ENCODE results near the gene CARS1. TPM values are rescaled to one million over a fixed set of nuclear protein-coding genes. Genes with fewer than 3 reads are reported as not detected.

Gene CARS1
- total RNA-seq, 1 donor from 2014 or later: 57.9 TPM

DNA sequence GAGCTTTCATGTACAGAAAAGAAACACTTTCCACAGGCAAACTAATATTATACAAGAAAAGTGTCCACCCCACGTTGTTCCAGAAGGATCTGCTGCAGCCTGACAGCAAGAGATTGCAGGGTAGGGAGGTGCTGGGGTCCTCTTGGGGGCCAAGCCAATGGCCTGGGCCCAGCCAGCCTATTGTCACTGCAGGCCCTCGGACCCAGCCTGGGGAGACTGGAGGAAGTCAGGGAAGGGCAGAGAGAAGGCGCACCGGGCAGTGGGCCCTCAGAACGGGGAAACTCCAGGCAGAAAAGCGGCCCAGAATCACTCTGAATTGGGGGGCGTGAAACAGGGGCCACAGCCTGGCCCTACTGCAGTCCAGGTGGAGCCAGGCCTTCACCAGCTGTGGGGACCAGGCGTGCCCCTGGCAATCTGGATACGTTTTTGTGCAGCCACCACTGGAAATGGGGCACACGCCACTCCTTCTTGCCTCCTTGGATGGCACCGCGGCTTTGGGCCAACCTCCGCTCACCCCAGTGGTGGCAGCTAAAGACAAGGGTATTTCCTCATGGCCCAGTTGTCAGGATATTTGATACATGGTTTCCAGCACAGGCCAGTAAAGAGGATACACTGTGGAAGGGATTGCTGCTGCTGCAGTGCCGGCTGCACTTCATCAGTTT, 61.2 kb downstream of the CARS1 start:
- intact Hi-C loops (cut with micrococcal nuclease): loop anchor here (10.0 kb wide), 1 partner anchor 1099 kb away; the partner anchor contains the start of gene RRM1

DNA sequence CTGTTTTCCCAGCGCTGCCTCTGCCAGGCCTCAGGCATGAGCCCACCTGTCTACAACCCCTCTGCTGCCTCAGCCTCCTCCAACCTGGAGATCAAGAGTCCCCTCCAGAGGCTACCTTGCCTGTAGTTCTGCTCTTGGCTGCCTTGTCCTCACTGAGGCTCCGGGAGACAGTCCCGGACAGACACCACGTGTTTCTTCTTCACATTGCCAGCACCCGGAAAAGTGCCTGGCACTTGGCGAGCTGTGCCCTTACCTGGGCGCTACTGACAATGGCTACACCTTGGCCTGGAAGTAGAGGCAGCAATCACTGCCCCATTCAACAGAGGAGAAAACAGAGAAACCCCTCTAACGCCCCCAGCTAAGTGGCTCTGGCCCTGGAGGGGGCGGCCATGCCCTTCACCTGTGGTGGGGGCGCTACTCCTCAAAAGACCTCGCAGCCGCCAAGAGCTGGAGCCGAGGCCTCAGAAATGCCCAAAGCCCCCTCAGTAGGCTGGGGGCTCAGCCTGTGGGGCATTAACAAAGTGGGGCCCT, 62.1 kb downstream of the CARS1 start:
- intact Hi-C loops (cut with micrococcal nuclease): loop anchor here (10.0 kb wide), 1 partner anchor 1100 kb away; the partner anchor contains the start of gene RRM1

DNA sequence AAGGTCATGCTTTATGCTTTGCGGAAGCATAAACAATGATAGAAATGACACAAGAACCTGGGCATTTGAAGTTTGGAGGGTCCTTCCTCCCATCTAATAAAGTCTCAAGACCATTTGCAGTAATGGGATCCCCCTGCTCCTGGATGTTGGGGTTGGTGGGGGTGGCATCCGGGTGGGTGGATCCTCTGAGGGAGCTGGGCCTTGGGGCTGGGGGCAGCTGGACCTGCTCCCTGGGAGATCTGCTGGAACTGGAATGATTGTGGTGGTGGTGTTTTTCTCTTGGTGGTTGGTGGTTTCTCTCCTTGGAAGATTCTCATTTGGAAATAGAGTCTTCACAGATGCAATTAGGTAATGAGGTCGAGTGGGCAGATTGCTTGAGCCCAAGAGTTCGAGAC, 62.9 kb downstream of the CARS1 start:
- intact Hi-C loops (cut with micrococcal nuclease): loop anchor here (10.0 kb wide), 1 partner anchor 1100 kb away; the partner anchor contains the start of gene RRM1

DNA sequence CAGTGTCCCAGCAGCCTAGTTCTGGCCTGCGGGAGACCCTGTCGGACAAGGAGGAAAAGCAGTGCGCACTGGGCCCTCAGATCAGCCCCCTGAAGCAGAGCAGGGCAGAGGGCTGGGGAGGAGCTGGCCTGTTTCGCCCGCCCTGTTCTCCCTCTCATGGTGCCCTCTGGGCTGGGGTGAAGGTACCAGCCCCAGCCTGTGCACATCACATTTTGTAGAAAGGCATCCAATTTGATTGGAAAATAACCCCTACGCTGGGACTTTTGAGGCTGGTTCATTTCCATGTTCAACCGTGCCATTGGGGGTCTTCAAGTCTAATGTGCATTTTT, 64.3 kb downstream of the CARS1 start:
- intact Hi-C loops (cut with micrococcal nuclease): loop anchor here (1.0 to 10.0 kb wide), 6 partner anchors 18 to 1102 kb away; partner anchors contain the start of genes CARS1 and RRM1

DNA sequence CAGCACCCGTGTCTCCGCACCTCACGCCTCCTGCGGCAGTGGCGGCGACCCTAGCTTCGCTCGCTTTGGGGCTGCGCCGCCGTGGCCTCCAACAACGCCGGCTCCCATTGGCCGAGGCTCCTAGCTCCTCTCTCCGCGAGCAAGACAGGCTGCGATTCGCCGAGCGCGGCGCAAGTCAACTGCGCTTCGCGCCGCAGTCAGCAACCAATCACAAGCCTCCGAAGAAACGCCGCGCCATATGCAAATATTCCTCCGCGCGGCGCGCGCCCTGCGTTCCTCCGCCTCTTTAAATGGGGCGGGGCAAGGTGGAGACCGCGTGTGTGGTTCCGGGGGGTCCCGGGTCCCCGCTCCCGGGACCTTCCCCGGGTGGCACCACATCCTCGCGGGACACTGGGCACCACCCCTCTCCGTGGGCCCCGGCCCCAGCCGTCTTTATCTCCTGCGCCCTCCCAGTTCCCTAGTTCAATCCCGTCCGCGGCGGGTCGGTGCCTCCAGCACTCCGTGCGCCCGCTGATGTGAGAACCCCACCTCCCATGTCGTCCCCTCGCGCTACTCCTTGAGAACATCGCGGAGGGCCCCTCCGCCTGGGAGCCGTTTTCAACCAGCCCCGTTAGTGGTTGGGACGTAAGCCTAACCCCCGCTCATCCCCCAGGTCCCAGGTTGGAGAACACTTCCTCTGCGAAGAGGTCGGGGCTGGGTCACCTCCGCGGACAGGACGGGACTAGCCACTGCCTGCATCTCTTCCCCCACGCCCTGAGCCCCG, 64.8 kb downstream of the CARS1 start, which contains the start of gene NAP1L4:
TSS of gene NAP1L4 (minus strand) at position 96 of the 763 bp plus-strand sequence. CDS start 13,109 bp downstream, outside the sequence.
- intact Hi-C loops (cut with micrococcal nuclease): loop anchor here (1.0 to 10.0 kb wide), 6 partner anchors 18 to 1102 kb away; partner anchors contain the start of genes CARS1 and RRM1

DNA sequence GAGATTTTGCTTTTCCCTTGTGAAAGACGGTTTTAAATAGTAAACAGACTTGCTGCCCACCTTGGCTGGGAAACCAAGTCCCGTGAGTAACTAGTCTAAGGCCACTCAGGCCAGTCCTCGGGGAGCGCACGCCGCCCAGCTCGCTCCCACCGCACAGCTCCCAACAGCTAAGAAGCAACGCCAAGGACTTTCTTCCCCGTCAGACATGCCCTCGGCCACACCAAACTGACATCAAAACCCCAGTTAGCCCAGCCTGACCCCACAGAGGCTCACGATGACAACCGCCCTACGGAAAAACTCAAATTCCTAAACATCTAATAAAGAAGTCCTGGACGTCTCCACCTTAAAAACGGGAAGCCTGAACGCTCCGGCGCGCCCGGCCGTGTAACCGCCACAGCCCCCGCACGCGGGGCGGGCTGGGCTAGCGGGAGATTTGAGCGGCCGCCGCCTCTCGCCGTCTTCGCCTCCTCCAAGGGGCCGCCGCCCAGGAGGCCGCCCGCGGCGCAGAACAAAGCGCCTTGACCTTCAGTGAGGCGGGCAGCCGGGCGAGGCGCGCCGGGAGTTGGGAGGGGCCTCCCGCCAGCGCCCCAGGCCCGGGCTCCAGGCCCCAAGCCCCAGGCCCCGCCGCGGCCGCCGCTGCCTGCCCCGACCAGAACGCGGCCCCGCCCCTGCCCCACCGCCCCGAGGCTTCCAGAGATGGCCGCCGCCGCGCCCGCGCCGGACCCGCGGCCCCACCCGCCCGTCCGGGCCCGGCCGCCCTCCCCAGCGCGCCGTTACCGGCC, 65.6 kb downstream of the CARS1 start:
- intact Hi-C loops (cut with micrococcal nuclease): loop anchor here (1.0 to 10.0 kb wide), 6 partner anchors 17 to 1103 kb away; partner anchors contain the start of genes CARS1 and RRM1

DNA sequence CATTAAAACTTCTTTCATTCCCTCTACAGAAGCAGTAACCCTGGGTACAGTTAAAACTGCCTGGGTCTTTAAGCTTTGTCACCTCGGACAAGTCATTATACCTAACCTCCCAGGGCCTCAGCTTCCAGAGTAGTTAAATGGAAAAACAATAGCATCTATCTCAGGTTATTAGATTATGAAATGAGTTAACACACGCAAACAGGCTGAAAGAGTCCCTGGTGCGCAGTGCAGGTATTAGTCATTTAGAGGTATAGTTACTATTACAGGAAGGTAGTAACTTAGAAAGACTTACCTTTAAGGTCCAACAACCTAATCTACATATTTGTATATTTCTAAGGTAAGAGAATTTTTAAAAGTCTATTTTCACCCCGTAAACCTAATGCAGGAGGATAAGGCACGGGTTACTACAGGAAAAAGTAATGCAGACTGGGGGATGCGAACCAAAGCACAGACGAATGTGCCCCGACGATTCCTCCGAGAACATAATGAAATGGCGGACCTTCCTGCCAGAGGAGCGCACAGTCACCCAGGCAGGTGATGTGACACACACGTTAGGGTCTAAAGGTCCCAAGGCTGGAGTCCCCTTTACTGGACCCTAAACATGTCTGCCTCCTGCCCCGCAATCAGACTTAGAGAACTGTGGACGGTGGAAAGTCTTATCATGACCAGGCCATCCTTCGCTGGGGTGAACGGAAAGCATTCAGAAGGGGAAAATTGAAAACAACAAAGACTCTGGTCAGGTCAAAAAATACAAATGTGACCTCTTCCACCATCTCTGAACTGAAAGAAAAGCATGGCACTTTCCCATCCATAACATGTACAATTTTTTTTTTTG, 66.4 kb downstream of the CARS1 start:
- intact Hi-C loops (cut with micrococcal nuclease): loop anchor here (10.0 kb wide), 1 partner anchor 1104 kb away; the partner anchor contains the start of gene RRM1

DNA sequence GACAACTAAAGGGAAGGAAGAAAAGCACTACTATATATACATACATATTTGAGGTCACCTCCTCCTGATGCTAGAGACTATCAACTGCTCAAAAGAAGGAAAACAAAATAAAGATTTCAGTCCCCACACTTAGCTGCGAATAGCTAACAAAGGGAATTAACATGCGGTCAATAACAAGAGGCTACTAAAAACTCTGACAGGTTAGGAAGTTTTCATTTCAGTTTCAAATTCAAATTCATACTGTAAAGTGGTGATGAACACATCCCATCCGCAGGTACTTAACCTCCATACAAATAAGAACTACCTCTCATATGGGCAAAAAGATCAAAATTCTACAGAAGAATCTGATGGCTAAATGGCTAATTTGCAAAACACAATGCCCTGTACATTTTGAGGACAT, 67.7 kb downstream of the CARS1 start:
- intact Hi-C loops (cut with micrococcal nuclease): loop anchor here (2.0 kb wide), 1 partner anchor 61 kb away; the partner anchor contains the start of gene PHLDA2

DNA sequence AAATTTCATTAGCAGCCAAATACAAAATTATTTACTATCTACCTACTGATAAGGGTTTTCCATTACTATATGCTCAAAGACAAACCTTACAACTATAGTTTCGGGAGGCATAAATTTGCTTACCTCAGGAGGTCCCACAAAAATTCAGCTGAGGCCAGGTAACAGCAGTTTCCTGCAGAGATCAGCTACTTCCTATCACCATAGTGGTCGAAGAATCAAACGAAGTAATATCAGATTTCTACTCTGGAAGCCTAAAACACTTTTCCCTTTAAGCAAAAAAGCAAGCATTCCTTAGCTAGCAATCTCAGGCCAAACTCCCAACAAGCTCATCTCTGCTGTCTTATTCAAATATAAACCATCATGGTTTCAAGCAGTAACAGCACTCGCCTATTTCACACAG, 68.2 kb downstream of the CARS1 start:
- intact Hi-C loops (cut with micrococcal nuclease): loop anchor here (2.0 kb wide), 1 partner anchor 60 kb away; the partner anchor contains the start of gene PHLDA2

DNA sequence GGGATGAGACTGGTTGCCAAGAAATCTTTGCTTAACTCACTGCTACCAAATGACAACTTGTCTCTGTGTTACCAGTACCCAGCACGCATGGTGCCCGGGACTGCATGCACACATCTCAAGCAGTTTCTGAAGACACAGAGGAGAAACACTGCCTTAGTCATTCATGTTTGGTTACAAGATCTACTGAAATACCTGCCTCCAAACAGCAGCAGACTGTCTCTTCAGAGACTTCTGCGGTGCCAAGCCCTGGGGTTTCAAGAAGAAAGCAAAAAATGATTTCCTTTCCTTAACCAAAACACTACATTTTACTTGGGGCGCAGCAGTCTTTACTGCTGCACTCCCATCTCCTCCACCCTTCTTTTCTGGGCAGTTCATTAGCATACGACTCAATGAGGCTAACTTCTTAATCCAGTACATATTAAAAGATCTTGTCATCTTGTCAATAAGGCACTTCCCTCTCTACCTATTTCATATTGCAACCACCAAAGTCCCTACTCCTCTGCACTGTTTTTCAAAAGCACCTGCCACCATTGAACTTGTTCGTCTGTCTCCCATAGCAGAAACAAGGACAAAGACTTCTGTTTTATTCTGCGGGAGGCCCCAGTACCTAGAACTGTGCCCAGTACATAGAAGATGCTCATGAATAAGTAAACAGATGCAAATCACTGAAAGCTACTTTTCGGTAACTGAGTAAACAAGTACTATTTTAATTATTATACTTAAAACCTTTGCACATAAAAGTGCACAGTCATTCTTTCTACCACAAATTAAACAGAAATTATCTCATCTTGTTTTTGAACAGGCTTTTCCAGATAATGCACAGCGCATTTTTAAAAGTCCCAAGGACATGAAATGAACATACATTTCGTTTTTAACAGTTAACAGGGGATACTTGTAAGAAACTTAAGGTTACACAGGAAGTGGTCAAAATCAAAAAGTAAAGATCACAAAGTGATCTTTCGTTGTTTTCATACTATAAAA, 69.1 kb downstream of the CARS1 start:
- intact Hi-C loops (cut with micrococcal nuclease): loop anchor here (2.0 kb wide), 1 partner anchor 59 kb away; the partner anchor contains the start of gene PHLDA2

DNA sequence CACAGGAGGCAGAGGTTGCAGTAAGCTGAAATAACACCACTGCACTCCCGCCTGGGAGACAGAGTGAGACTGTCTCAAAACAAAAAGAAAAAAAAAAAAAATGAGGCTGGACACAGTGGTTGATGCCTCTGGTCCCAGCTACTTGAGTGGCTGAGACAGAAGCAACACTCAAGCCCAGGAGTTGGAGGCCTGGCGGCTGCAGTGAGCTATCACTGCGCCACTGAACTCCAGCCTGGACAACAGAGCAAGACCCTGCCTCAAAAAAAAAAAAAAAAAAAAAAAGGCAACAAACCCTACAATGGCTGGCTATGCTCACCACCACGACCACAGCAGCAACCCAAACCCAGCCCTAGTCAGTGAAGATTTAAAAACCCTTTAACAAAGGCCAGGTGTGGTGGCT, 73.3 kb downstream of the CARS1 start:
- intact Hi-C loops (cut with micrococcal nuclease): no loop called here

DNA sequence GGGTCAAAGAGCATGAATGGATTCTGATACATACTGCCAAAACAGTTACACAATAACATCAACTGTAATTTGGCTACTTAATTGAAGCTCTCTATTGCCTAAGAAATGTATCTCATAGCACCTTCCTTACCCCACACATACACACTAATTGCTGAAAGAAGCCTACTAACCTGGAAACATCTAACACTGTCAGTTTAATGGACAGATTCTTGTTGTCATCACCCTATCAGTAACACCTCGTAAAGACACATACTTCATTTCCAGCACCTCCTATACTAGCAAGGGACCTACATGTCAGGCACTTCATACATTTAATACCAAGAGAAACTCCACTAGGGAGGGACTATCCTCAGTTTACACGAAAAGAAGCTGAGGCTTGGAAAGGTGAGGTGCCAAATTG, 75.0 kb downstream of the CARS1 start:
- intact Hi-C loops (cut with micrococcal nuclease): no loop called here

DNA sequence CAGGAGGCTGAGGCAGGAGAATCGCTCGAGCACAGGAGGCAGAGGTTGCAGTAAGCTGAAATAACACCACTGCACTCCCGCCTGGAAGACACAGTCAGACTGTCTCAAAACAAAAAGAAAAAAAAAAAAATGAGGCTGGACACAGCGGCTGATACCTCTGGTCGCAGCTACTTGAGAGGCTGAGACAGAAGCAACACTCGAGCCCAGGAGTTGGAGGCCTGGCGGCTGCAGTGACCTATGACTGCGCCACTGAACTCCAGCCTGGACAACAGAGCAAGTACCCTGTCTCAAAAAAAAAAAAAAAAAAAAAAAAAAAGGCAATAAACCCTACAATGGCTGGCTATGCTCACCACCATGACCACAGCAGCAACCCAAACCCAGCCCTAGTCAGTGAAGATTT, 76.1 kb downstream of the CARS1 start:
- intact Hi-C loops (cut with micrococcal nuclease): no loop called here

DNA sequence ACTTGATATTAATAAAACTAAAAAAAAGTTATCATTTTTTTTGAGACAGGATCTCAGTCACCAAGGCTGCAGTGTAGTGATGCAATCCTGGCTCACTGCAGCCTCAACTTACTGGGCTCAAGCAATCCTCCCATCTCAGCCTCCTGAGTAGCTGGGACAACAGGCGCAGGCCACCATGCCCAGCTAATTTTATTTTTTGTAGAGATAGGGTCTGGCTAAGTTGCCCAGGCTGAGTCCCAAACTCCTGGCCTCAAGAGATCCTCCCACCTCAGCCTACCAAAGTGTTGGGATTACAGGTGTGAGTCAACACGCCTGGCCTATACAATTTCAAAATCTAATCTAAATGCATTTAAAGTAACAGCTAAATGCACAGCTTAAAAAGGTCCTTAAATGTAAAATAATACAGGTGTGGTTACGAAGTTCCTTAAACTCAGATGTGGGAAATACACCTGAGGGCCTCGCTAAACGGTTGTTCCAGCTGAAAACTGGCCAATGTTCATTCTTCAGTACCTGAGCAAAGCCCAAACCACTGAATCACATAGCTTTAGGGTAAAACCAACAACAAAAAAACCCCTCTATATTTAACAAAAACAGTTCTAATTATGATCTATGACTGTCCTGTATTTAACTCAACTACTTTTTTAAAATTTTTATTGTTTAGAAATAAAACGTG, 76.9 kb downstream of the CARS1 start:
- intact Hi-C loops (cut with micrococcal nuclease): no loop called here

DNA sequence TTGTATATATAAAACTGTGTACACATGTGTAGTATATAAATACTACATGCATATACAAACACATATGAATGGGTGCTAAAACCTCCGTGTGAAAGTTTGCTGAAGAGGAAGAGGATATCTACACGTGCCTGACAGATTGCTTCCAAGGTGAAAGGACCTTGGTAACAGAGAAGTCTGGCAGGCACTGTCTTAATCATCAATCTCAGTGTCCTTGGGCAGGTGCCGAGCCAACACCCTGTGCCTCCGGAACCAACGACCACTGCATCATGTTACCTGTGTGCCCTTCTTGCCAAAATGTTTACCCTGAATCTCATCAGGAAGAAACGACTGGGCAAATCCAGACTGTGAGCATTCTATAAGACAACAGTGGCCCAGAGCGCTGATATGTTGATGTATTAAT, 80.1 kb downstream of the CARS1 start:
- intact Hi-C loops (cut with micrococcal nuclease): no loop called here

DNA sequence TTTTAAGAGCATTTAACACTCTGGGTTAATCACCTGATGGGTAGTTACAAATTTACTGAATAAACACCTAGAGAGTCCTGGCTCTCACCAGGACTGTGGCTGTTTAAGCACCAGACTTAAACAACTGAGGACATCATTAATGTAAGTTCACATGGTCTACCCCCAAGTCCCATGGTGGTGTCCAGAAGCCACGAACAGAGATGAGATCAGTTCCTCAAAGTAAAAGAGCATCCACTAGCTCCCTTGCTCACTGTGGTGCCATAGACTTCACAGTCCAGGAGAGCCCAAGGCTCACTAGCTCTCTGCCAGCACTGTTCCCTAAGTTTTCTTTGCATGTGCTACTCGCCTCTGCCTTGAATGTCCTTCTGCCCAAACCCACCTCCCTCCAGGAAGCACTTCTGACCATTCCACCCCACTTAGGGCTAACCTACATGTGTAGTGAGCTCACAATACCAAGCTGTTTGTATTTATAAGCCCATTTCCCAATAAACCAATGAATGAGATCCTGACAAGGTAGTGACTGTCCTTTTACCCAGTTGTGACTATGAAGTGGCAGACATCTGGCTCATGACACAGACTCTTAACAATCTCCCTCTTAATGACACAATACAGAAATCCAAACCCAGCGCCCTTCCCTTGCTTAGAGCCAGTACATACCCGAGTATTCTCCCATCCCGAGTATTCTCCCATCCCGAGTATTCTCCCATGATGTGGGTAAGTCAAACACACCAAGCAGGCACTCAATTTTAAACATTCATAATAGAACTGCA, 80.7 kb downstream of the CARS1 start:
- intact Hi-C loops (cut with micrococcal nuclease): no loop called here

DNA sequence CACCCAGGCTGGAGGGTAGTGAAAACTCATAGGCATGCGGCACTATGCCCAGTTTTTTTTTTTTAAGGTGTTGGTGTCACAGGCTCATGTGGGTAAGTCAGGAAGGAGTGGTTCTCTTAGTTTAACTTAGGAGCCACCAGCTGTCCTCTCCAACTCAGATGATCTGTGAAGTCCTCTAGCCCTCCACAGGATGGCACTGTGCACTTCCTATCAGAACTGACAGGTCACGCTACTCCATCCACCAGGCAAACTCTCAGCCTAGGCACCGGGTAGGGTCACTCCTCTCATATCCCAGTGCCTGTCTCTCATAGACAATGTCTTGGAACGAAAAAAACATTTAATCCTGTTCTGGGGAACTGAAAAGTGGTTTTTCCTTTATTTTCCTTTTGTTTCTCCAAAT, 81.6 kb downstream of the CARS1 start:
- intact Hi-C loops (cut with micrococcal nuclease): loop anchor here (2.0 kb wide), 2 partner anchors 17 to 45 kb away; partner anchors contain the start of gene NAP1L4
